ENCODE measurements around the gene NELL2.

The NELL2 gene

DNA sequence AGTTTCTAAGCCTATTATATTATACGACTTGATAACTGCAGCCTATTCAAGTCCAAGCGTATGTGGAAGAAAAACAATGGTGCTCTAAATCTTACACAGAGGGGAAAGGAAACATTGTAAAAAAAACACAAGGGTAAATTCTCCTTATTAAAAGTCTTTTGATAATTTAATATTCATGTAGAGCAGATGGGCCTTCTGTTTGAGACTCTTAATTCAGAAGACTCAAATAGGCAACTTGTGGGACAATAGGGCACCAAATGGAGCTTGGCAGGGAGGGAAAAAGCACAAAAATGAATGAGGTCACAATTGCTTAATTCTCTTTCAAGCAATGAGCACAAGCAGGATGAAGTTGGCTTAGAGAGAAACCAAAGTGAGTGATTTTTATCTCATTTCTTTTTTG is 159.4 kb downstream of the NELL2 start:
- TF ChIP-seq, protein P1, sequence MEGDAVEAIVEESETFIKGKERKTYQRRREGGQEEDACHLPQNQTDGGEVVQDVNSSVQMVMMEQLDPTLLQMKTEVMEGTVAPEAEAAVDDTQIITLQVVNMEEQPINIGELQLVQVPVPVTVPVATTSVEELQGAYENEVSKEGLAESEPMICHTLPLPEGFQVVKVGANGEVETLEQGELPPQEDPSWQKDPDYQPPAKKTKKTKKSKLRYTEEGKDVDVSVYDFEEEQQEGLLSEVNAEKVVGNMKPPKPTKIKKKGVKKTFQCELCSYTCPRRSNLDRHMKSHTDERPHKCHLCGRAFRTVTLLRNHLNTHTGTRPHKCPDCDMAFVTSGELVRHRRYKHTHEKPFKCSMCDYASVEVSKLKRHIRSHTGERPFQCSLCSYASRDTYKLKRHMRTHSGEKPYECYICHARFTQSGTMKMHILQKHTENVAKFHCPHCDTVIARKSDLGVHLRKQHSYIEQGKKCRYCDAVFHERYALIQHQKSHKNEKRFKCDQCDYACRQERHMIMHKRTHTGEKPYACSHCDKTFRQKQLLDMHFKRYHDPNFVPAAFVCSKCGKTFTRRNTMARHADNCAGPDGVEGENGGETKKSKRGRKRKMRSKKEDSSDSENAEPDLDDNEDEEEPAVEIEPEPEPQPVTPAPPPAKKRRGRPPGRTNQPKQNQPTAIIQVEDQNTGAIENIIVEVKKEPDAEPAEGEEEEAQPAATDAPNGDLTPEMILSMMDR (IDR thresholded peaks at IDR 0.05; ENCODE audit: low read depth, low read length): no peak

GRCh38 chr12:44711736-44712135 is 164.4 kb downstream of the NELL2 start:
- TF ChIP-seq, protein P1 (IDR thresholded peaks at IDR 0.05; ENCODE audit: low read depth, low read length): no peak
- H3K4me3 ChIP-seq (ENCODE audit: low read depth, low read length): no peak overlapping the region

More for the DNA sequence above, 159.4 kb downstream of the NELL2 start:
- no peak overlapping the region for H3K4me3 ChIP-seq (ENCODE audit: low read depth, low read length)

DNA sequence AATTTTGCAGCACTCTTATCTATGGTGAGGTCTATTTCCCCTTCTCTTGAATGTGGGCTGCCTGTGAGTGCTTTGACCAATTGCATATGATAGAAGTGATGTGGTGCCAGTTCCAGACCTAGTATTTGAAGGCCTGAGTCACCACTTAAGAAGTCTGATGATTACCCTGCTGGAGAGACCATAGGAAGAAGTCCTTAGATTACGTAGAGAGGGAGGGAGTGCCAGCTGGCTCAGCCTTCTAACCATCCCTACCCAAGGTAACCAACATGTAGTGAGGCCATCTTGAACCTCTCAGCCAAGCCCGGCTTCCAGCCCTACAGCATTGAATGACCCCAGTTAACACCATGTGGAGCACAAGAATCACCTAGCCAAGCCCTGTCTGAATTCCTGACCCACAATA is 166.9 kb downstream of the NELL2 start:
- no peak overlapping the region for H3K4me3 ChIP-seq (ENCODE audit: low read depth, low read length)
- TF ChIP-seq, protein P1 (IDR thresholded peaks at IDR 0.05; ENCODE audit: low read depth, low read length): no peak

DNA sequence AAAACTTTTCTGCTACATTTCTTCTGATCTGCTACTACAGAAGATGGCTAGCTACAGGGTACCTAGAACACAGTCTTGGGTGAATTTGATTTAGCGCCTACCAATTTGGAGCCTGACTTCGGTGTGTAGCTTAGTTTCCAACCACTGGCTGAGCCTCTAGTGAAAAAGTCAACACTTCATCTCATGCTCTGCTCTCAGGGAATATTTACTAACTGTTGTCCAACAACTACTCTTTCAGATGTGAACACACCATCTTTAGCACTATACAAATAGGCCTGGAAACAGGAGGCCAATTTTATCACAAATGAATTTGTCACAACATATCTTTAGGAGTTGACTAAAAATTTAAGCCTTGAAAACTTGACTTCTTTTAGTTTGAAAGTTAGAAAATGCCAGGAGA is 167.9 kb downstream of the NELL2 start:
- H3K4me3 ChIP-seq (ENCODE audit: low read depth, low read length): no peak overlapping the region
- TF ChIP-seq, protein P1 (IDR thresholded peaks at IDR 0.05; ENCODE audit: low read depth, low read length): no peak

DNA sequence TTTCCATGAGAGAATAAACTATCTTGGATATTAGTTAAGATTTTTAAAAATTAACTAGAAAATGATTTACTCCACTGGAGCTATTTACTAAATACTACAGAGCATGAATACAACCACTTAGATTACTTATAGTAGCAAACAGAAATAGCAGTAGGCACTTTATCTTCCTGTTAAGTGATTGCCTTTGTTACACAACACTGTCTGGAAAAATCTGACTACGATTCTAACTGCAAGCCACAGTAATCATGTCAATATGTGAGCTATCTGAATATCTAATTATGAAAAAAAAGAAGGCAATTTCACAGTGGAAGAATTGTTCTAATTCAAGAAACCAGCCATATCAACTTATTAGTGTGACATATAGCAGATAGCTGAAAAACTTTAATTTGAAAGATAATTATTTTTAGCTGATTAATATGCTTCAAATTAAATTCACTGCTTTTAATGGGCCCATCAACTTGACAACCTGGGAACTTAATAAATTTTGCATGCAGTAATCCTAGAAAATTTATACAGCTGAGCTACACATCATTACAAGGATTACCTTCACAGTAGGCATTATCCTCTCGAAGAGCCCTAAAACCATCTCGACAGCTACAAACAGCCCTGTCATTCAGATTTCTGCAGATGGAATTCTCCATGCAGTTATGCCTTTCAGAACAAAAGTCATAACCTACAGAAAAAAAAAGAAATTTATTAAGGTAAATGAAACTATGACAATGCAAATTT is 172.8 kb downstream of the NELL2 start:
- TF ChIP-seq, protein P1 (IDR thresholded peaks at IDR 0.05; ENCODE audit: low read depth, low read length): no peak
- no peak overlapping the region for H3K4me3 ChIP-seq (ENCODE audit: low read depth, low read length)

- TF ChIP-seq, protein P1 (IDR thresholded peaks at IDR 0.05; ENCODE audit: low read depth, low read length): no peak
- H3K4me3 ChIP-seq (ENCODE audit: low read depth, low read length): no peak overlapping the region
Observed at GRCh38 chr12:44697511-44697910, 178.6 kb downstream of the NELL2 start.

- no peak overlapping the region for H3K4me3 ChIP-seq (ENCODE audit: low read depth, low read length)
- TF ChIP-seq, protein P1 (IDR thresholded peaks at IDR 0.05; ENCODE audit: low read depth, low read length): no peak
Observed at GRCh38 chr12:44696542-44696941, 179.6 kb downstream of the NELL2 start.
